PC-9 (cell line): ENCODE data around the gene MECR.

Source experiments
- EZH2 ChIP-seq: fragments of 200-600 bp; sonication (generic); IDR thresholded peaks from 2 replicates; pipeline ENCODE4 v1.8.0; 2017; ENCODE audit warnings: antibody characterized with exemption, low read depth
- TF ChIP-seq, protein P1 (sequence below): fragments of 200-600 bp; sonication (generic); conservative IDR thresholded peaks from 2 replicates; pipeline ENCODE4 v1.6.1; 2017; ENCODE audit warnings: mixed run types, antibody characterized with exemption, mild to moderate bottlenecking, moderate library complexity

DNA sequence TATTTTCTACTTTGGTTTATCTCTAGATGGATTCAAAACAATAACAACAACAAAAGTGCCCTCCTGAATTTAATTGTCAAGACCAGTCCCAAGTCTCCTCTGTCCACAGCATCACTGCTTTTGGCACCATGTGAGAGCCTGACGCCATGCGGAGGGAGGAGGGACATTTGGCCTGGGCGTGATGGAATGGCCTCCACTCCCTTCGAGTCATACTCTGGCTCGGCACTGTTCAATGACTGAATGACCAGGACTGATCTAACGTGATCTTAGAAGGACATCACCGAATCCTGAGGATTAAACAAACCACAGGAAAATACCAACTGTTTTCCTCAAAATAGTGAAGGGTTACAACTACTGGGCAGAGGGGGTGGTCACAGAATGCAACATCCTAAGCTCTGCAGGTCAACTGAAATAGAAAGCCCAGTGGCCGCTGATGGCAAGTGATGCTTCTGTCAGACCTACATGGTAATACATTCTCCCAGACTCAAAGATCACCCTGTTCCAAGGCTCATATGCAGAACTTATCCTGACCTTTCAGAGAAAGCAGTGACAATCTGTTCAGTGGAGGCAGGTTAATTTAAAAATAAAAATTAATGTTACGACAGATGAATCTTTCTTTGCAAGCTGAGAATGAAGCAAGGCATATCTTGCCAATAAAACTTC, 68.1 kb downstream of the MECR start:
- TF ChIP-seq, protein P1, sequence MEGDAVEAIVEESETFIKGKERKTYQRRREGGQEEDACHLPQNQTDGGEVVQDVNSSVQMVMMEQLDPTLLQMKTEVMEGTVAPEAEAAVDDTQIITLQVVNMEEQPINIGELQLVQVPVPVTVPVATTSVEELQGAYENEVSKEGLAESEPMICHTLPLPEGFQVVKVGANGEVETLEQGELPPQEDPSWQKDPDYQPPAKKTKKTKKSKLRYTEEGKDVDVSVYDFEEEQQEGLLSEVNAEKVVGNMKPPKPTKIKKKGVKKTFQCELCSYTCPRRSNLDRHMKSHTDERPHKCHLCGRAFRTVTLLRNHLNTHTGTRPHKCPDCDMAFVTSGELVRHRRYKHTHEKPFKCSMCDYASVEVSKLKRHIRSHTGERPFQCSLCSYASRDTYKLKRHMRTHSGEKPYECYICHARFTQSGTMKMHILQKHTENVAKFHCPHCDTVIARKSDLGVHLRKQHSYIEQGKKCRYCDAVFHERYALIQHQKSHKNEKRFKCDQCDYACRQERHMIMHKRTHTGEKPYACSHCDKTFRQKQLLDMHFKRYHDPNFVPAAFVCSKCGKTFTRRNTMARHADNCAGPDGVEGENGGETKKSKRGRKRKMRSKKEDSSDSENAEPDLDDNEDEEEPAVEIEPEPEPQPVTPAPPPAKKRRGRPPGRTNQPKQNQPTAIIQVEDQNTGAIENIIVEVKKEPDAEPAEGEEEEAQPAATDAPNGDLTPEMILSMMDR, result no peak
- TF ChIP-seq EZH2, result no peak
